GM19043 (cell line): ENCODE data around the gene ZNF117.
"Not testable (repeated sequence)": the region's sequence is repeated elsewhere in the genome, so short reads cannot be mapped to it uniquely, and the experiment has no call there.

Experiments used
- ATAC-seq: cut with Tn5 transposase; IDR thresholded peaks from one replicate; pipeline ENCODE4 v1.9.1; 2021; ENCODE audit warnings: low read depth; ENCODE audit not compliant: unreplicated experiment

Gene ZNF117

GRCh38 chr7:64928252-64929187 is 62.3 kb downstream of the ZNF117 start:
- ATAC-seq, result not testable (repeated sequence)
